Uterus (tissue), 2 donors: ENCODE results near the gene LRP1B.

ENCODE experiments used
- POLR2A ChIP-seq, 2 donors: fragments of 450-650 bp; IDR thresholded peaks; one replicate each; pipeline ENCODE4 v1.6.1; 2016; ENCODE audit warnings: antibody characterized with exemption in 2 of 2, mild to moderate bottlenecking in 1 of 2, moderate library complexity in 1 of 2
- TF ChIP-seq, protein P1 (sequence below), 4 experiments: fragments of 200-600 bp in 2 of 4; fragments of 450-650 bp in 2 of 4; sonication (generic) in 2 of 4; IDR thresholded peaks; one replicate each; pipeline ENCODE4 v1.5.1; 2016 to 2019; ENCODE audit warnings: antibody characterized with exemption in 4 of 4, mild to moderate bottlenecking in 2 of 4, moderate library complexity in 1 of 4

DNA sequence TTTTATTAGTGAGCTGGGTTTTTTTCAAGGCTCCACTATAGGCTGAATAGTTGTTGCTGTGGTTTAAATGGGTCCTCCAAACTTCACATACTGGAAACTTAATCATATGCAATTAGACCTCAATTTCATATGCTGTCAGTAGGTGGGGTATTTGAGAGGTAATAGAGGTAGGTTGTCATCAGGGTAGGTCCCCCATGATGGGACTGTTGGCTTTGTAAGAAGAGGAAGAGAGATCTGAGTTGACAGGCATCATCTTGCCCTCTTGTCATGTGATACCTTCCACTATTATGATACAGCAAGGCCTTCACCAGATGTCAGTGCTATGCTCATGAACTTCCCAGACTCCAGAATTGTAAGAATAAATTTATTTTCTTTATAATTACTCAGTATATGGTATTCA, 819.4 kb downstream of the LRP1B start:
- TF ChIP-seq, protein P1, sequence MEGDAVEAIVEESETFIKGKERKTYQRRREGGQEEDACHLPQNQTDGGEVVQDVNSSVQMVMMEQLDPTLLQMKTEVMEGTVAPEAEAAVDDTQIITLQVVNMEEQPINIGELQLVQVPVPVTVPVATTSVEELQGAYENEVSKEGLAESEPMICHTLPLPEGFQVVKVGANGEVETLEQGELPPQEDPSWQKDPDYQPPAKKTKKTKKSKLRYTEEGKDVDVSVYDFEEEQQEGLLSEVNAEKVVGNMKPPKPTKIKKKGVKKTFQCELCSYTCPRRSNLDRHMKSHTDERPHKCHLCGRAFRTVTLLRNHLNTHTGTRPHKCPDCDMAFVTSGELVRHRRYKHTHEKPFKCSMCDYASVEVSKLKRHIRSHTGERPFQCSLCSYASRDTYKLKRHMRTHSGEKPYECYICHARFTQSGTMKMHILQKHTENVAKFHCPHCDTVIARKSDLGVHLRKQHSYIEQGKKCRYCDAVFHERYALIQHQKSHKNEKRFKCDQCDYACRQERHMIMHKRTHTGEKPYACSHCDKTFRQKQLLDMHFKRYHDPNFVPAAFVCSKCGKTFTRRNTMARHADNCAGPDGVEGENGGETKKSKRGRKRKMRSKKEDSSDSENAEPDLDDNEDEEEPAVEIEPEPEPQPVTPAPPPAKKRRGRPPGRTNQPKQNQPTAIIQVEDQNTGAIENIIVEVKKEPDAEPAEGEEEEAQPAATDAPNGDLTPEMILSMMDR (IDR thresholded peaks at IDR 0.05): no peak
- no peak for TF ChIP-seq POLR2A (IDR thresholded peaks at IDR 0.05)
